HepG2 (cell line): ENCODE data around the gene PSENEN. TPM values are rescaled to one million over a fixed set of nuclear protein-coding genes. Genes with fewer than 3 reads are reported as not detected.
A peak's percentile ranks its signal among the peaks of the same experiment; 100 is the strongest.

Experiments
- ELF4 ChIP-seq: sonication (generic); formaldehyde crosslinking; IDR thresholded peaks from 2 replicates; pipeline ENCODE4 v1.5.0; 2020; ENCODE audit warnings: missing genetic modification reagents, mild to moderate bottlenecking, moderate library complexity, borderline replicate concordance
- FOSL2 ChIP-seq: sonication (generic); formaldehyde crosslinking; IDR thresholded peaks from 2 replicates; pipeline ENCODE4 v1.4.0; 2020; ENCODE audit warnings: missing genetic modification reagents
- GABPA ChIP-seq, 2 experiments: IDR thresholded peaks; 2 replicates each; pipeline ENCODE4 v1.6.1; 2011 to 2016; ENCODE audit warnings: low read depth in 2 of 2, low read length in 1 of 2, missing biosample characterization in 1 of 2, missing genetic modification characterization in 1 of 2
- HDAC1 ChIP-seq: sonication (generic); formaldehyde crosslinking; IDR thresholded peaks from 2 replicates; pipeline ENCODE4 v1.5.1; 2020; ENCODE audit warnings: mild to moderate bottlenecking, missing genetic modification reagents
- HNRNPH1 ChIP-seq: fragments of 200-400 bp; formaldehyde crosslinking; optimal IDR thresholded peaks from 2 replicates; pipeline ENCODE3; 2017; ENCODE audit warnings: mild to moderate bottlenecking, low read depth, low read length
- HNRNPUL1 ChIP-seq: fragments of 200-400 bp; formaldehyde crosslinking; IDR thresholded peaks from 2 replicates; pipeline ENCODE4 v1.6.1; 2017; ENCODE audit warnings: low read depth, mild to moderate bottlenecking, low read length, moderate library complexity
- NPAS2 ChIP-seq: sonication (generic); formaldehyde crosslinking; IDR thresholded peaks from 2 replicates; pipeline ENCODE4 v1.8.0; 2022; ENCODE audit warnings: mild to moderate bottlenecking, missing genetic modification reagents, borderline replicate concordance
- PLRG1 ChIP-seq: fragments of 450-650 bp; conservative IDR thresholded peaks from 2 replicates; pipeline ENCODE4 v1.6.1; 2016
- PRPF4 ChIP-seq: fragments of 200-400 bp; formaldehyde crosslinking; IDR thresholded peaks from 2 replicates; pipeline ENCODE4 v1.6.1; 2016; ENCODE audit warnings: low read length, low read depth; ENCODE audit not compliant: poor library complexity, severe bottlenecking
- REPIN1 ChIP-seq: sonication (generic); formaldehyde crosslinking; IDR thresholded peaks from 2 replicates; pipeline ENCODE4 v1.8.0; 2022; ENCODE audit warnings: missing genetic modification reagents, low read depth, mild to moderate bottlenecking, borderline replicate concordance
- RFX1 ChIP-seq: fragments of 450-650 bp; IDR thresholded peaks from 2 replicates; pipeline ENCODE4 v1.6.1; 2017
- TARDBP ChIP-seq: sonication (generic); formaldehyde crosslinking; IDR thresholded peaks from 2 replicates; pipeline ENCODE4 v1.8.0; 2022; ENCODE audit warnings: mild to moderate bottlenecking, missing genetic modification reagents
- ZFAT ChIP-seq: sonication (generic); formaldehyde crosslinking; conservative IDR thresholded peaks from 2 replicates; pipeline ENCODE4 v1.8.1; 2023; ENCODE audit warnings: missing genetic modification reagents, inconsistent platforms
- ZFP36L1 ChIP-seq: sonication (generic); formaldehyde crosslinking; IDR thresholded peaks from 2 replicates; pipeline ENCODE4 v1.8.0; 2022; ENCODE audit warnings: mild to moderate bottlenecking, missing genetic modification reagents, moderate library complexity
- ZNF121 ChIP-seq: sonication (generic); formaldehyde crosslinking; IDR thresholded peaks from 2 replicates; pipeline ENCODE4 v1.5.0; 2020; ENCODE audit warnings: mild to moderate bottlenecking, missing genetic modification reagents
- ZNF138 ChIP-seq: sonication (generic); formaldehyde crosslinking; IDR thresholded peaks from 2 replicates; pipeline ENCODE4 v1.5.0; 2020; ENCODE audit warnings: mild to moderate bottlenecking, low read depth, missing genetic modification reagents
- ZNF382 ChIP-seq: sonication (generic); formaldehyde crosslinking; IDR thresholded peaks from 2 replicates; pipeline ENCODE4 v1.5.0; 2020; ENCODE audit warnings: missing genetic modification reagents, mild to moderate bottlenecking, borderline replicate concordance
- ZNF530 ChIP-seq: sonication (generic); formaldehyde crosslinking; IDR thresholded peaks from 2 replicates; pipeline ENCODE4 v1.5.0; 2020; ENCODE audit warnings: low read depth, mild to moderate bottlenecking, missing genetic modification reagents
- ZNF678 ChIP-seq: sonication (generic); formaldehyde crosslinking; IDR thresholded peaks from 2 replicates; pipeline ENCODE4 v1.4.0; 2020; ENCODE audit warnings: mild to moderate bottlenecking, missing genetic modification reagents
- ZNF720 ChIP-seq: sonication (generic); formaldehyde crosslinking; IDR thresholded peaks from 2 replicates; pipeline ENCODE4 v1.4.0; 2020; ENCODE audit warnings: missing genetic modification reagents
- ZSCAN9 ChIP-seq: IDR thresholded peaks from 2 replicates; pipeline ENCODE4 v1.6.1; 2016; ENCODE audit warnings: borderline replicate concordance
- polyA plus RNA-seq, 8 experiments: library from polyadenylated mRNA; depleted of rRNA in 3 of 8; stranded (reverse) in 7 of 8; unstranded in 1 of 8; fragments of >200 nt; fragmentation: Illumina TruSeq in 4 of 8; extraction: Trizol in 4 of 8; gene quantifications; 2 replicates each; pipeline versions ENCODE4 v1.2.1 to v1.2.3, GENCODE V29; 2011 to 2016; ENCODE audit warnings: low read depth in 4 of 8, missing spikeins in 1 of 8, mixed read lengths in 1 of 8; ENCODE audit not compliant: insufficient read depth in 1 of 8
- total RNA-seq, 5 experiments: library from RNA; depleted of rRNA; stranded (reverse); fragments of >200 nt; fragmentation: Illumina TruSeq; extraction: Trizol; gene quantifications; 2 replicates each; pipeline ENCODE4 v1.2.3, GENCODE V29; 2016; ENCODE audit warnings: low read depth in 1 of 5
- TF ChIP-seq, protein P1 (sequence below): sonication (generic); formaldehyde crosslinking; IDR thresholded peaks from 2 replicates; pipeline ENCODE4 v1.4.0; 2020; ENCODE audit warnings: missing genetic modification reagents, borderline replicate concordance
- TF ChIP-seq, protein P2 (sequence below): sonication (generic); formaldehyde crosslinking; IDR thresholded peaks from 2 replicates; pipeline ENCODE4 v1.4.0; 2020; ENCODE audit warnings: mild to moderate bottlenecking, low read depth, missing genetic modification reagents
- TF ChIP-seq, protein P3 (sequence below): sonication (generic); formaldehyde crosslinking; IDR thresholded peaks from 2 replicates; pipeline ENCODE4 v1.5.0; 2020; ENCODE audit warnings: missing genetic modification reagents

PSENEN gene
- total and polyA plus RNA-seq, 2 of the 13 experiments (the other 11 are each of a cell fraction or from before 2014, with no cell fraction given): 16.9 to 34.2 TPM

DNA sequence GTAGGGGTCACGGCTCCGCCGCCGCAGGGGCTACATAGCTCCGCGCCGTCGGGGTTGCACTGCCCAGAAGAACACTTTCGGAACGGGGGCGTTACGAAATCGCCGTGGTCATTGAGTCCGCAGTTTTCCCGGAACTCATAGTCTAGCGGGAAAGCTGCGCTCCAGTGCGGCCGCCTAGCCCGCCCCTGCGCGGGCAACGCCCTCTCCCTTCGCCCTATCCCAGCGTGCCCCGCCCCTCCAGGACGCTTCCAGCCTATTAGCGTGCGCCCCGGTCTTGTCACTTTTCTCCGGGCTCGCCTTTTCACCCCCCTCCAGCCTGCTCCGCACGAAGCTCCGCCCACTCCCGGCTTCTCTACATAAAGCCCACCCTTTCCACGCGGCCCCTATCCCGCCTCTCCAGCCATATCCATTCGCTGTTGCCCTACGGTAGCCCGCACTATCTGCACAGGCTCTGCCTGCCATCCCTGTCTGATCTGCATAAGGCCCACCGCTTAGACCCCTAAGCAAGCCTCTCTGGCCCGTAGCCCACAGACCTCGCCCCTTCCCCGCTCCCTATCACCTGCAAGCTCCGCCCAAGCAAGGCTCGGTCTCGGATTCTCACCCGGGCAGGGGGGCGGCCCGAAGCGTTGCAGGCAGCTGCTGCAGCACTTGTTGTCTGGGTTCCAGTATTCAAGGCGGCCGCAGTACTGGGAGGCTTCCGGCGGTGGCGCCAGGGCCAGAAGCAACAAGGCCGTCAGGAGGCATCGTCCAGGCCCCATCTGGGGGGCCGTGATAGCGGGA lies 4.8 kb upstream of the PSENEN start (continued):
- no peak for TF ChIP-seq ZNF530 (CRISPR knock-in tag)
- TF ChIP-seq ELF4: peak; percentile 71; the same call in 1 of the 2 replicates
- no peak for TF ChIP-seq ZFP36L1
- 0 out of 2 replicates have a peak, but pooled peaks have one; percentile 21 for TF ChIP-seq ZNF678 (CRISPR knock-in tag)
- TF ChIP-seq ZNF382 (CRISPR knock-in tag): no peak
- TF ChIP-seq ZNF720 (CRISPR knock-in tag): no peak
- TF ChIP-seq, protein P1, sequence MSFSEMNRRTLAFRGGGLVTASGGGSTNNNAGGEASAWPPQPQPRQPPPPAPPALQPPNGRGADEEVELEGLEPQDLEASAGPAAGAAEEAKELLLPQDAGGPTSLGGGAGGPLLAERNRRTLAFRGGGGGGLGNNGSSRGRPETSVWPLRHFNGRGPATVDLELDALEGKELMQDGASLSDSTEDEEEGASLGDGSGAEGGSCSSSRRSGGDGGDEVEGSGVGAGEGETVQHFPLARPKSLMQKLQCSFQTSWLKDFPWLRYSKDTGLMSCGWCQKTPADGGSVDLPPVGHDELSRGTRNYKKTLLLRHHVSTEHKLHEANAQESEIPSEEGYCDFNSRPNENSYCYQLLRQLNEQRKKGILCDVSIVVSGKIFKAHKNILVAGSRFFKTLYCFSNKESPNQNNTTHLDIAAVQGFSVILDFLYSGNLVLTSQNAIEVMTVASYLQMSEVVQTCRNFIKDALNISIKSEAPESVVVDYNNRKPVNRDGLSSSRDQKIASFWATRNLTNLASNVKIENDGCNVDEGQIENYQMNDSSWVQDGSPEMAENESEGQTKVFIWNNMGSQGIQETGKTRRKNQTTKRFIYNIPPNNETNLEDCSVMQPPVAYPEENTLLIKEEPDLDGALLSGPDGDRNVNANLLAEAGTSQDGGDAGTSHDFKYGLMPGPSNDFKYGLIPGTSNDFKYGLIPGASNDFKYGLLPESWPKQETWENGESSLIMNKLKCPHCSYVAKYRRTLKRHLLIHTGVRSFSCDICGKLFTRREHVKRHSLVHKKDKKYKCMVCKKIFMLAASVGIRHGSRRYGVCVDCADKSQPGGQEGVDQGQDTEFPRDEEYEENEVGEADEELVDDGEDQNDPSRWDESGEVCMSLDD (CRISPR knock-in tag): no peak
- no peak for TF ChIP-seq NPAS2 (CRISPR knock-in tag)
- TF ChIP-seq ZSCAN9 (CRISPR knock-in tag): peak; percentile 50; the same call in 1 of the 2 replicates
- TF ChIP-seq PRPF4: no peak
- TF ChIP-seq ZFAT: no peak
- TF ChIP-seq REPIN1 (CRISPR knock-in tag): peak; percentile 15; the same call in 1 of the 2 replicates
- TF ChIP-seq HNRNPH1: no peak
- no peak for TF ChIP-seq GABPA (IDR thresholded peaks at IDR 0.05; ENCODE audit: low read depth, low read length)
- TF ChIP-seq GABPA (CRISPR knock-in tag; IDR thresholded peaks at IDR 0.05; ENCODE audit: low read depth): peak; percentile 55
- TF ChIP-seq, protein P2, sequence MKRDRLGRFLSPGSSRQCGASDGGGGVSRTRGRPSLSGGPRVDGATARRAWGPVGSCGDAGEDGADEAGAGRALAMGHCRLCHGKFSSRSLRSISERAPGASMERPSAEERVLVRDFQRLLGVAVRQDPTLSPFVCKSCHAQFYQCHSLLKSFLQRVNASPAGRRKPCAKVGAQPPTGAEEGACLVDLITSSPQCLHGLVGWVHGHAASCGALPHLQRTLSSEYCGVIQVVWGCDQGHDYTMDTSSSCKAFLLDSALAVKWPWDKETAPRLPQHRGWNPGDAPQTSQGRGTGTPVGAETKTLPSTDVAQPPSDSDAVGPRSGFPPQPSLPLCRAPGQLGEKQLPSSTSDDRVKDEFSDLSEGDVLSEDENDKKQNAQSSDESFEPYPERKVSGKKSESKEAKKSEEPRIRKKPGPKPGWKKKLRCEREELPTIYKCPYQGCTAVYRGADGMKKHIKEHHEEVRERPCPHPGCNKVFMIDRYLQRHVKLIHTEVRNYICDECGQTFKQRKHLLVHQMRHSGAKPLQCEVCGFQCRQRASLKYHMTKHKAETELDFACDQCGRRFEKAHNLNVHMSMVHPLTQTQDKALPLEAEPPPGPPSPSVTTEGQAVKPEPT: no peak
- TF ChIP-seq ZNF138: 0 out of 2 replicates have a peak, but pooled peaks have one; percentile 76
- 0 out of 2 replicates have a peak, but pooled peaks have one; percentile 41 for TF ChIP-seq TARDBP
- peak; percentile 36 for TF ChIP-seq ZNF121 (CRISPR knock-in tag)
- TF ChIP-seq PLRG1: no peak
- TF ChIP-seq, protein P3, sequence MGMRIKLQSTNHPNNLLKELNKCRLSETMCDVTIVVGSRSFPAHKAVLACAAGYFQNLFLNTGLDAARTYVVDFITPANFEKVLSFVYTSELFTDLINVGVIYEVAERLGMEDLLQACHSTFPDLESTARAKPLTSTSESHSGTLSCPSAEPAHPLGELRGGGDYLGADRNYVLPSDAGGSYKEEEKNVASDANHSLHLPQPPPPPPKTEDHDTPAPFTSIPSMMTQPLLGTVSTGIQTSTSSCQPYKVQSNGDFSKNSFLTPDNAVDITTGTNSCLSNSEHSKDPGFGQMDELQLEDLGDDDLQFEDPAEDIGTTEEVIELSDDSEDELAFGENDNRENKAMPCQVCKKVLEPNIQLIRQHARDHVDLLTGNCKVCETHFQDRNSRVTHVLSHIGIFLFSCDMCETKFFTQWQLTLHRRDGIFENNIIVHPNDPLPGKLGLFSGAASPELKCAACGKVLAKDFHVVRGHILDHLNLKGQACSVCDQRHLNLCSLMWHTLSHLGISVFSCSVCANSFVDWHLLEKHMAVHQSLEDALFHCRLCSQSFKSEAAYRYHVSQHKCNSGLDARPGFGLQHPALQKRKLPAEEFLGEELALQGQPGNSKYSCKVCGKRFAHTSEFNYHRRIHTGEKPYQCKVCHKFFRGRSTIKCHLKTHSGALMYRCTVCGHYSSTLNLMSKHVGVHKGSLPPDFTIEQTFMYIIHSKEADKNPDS: no peak
- no peak for TF ChIP-seq HNRNPUL1
- peak; percentile 36 for TF ChIP-seq FOSL2
- TF ChIP-seq HDAC1 (CRISPR knock-in tag): peak; percentile 73
- no peak for TF ChIP-seq RFX1
